HCT116 (cell line): Measurements from ENCODE around the gene NKX1-1. TPM values are rescaled to one million over a fixed set of nuclear protein-coding genes. Genes with fewer than 3 reads are reported as not detected.
"Not testable (repeated sequence)": the region's sequence is repeated elsewhere in the genome, so short reads cannot be mapped to it uniquely, and the experiment has no call there.

ENCODE experiments used
- ATAC-seq: fragments of 200-7000 bp; cut with Tn5 transposase; 2 replicates; pipeline ENCODE4 v1.9.1; 2020; ENCODE audit warnings: mild to moderate bottlenecking, moderate library complexity
- BruUV-seq: library from RNA; stranded (reverse); fragments of 400-500 nt; replicated peaks from 2 replicates; lab custom pipeline; 2021; lab: Mats Ljungman, UMichigan
- CTCF ChIA-PET: fragments of 300-600 bp; sonication (Branson Sonifier 250); formaldehyde crosslinking; loops from one replicate; lab custom pipeline; 2021; ENCODE audit warnings: antibody characterized with exemption; lab: Charles Lee
- POLR2A ChIA-PET: fragments of 300-600, 350-600 bp; sonication (Branson Sonifier 250); formaldehyde crosslinking; loops from one replicate; lab custom pipeline; 2021; ENCODE audit warnings: antibody characterized with exemption; lab: Charles Lee
- RAD21 ChIA-PET, 2 experiments: fragments of 300-600 bp; sonication (Branson Sonifier 250); formaldehyde crosslinking; loops; one replicate each; lab custom pipeline; 2023; ENCODE audit warnings: low total read pairs in 2 of 2; ENCODE audit not compliant: uncharacterized antibody in 2 of 2, unreplicated experiment in 2 of 2, low non-redundant PET in 1 of 2; lab: Charles Lee
- DNase-seq: peaks from one replicate; pipeline ENCODE4 v3.0.0-alpha.2; 2010; ENCODE audit warnings: low read depth, low spot score
- H2AFZ ChIP-seq: fragments of 200-600 bp; shearing (Covaris generic), sonication (generic); 2 replicates; pipeline ENCODE4 v1.6.1; 2017; ENCODE audit warnings: low read depth, mixed run types, mixed read lengths, antibody characterized with exemption, low read length; ENCODE audit not compliant: poor library complexity, severe bottlenecking
- H3K27ac ChIP-seq: 2 replicates; pipeline ENCODE4 v1.5.1; 2012; ENCODE audit warnings: low read depth, low read length
- H3K27me3 ChIP-seq: fragments of 200-600 bp; sonication (generic); 2 replicates; pipeline ENCODE4 v1.6.1; 2016; ENCODE audit warnings: mixed run types, low read length, mixed read lengths; ENCODE audit not compliant: insufficient read depth
- H3K36me3 ChIP-seq, 2 experiments: fragments of 200-500 bp in 1 of 2; fragments of 200-600 bp in 1 of 2; sonication (Bioruptor generic) in 1 of 2; sonication (generic) in 1 of 2; 2 replicates each; pipeline versions ENCODE4 v1.5.1 to v1.6.1; 2014 to 2016; ENCODE audit warnings: low read length in 2 of 2, inconsistent platforms in 1 of 2, mixed read lengths in 1 of 2, mixed run types in 1 of 2; ENCODE audit not compliant: insufficient read depth in 2 of 2, control insufficient read depth in 1 of 2
- H3K4me1 ChIP-seq, 2 experiments: fragments of 200-600 bp in 1 of 2; sonication (generic) in 1 of 2; 2 replicates each; pipeline versions ENCODE4 v1.5.1 to v1.6.1; 2012 to 2017; ENCODE audit warnings: low read length in 2 of 2, inconsistent platforms in 1 of 2, mild to moderate bottlenecking in 1 of 2, mixed read lengths in 1 of 2, mixed run types in 1 of 2, moderate library complexity in 1 of 2; ENCODE audit not compliant: insufficient read depth in 2 of 2, control insufficient read depth in 1 of 2
- H3K4me2 ChIP-seq: fragments of 200-600 bp; sonication (generic); 2 replicates; pipeline ENCODE4 v1.6.1; 2017; ENCODE audit warnings: mixed run types, low read length, mixed read lengths
- H3K4me3 ChIP-seq, 2 experiments: fragments of 200-600 bp in 1 of 2; sonication (generic) in 1 of 2; replicated peaks in 1 of 2; 2 replicates each; pipeline ENCODE4 v1.5.1; 2011 to 2016; ENCODE audit warnings: low read length in 2 of 2, control low read depth in 1 of 2, low read depth in 1 of 2, mild to moderate bottlenecking in 1 of 2, mixed read lengths in 1 of 2, mixed run types in 1 of 2
- H3K79me2 ChIP-seq: fragments of 200-600 bp; sonication (generic); 2 replicates; pipeline ENCODE4 v1.6.1; 2017; ENCODE audit warnings: mild to moderate bottlenecking, mixed run types, low read length, moderate library complexity, mixed read lengths; ENCODE audit not compliant: insufficient read depth
- H3K9ac ChIP-seq: fragments of 200-600 bp; sonication (generic); 2 replicates; pipeline ENCODE4 v1.6.1; 2016; ENCODE audit warnings: low read length, mixed read lengths
- H3K9me2 ChIP-seq: fragments of 200-600 bp; sonication (generic), shearing (Covaris generic); 2 replicates; pipeline ENCODE4 v1.6.1; 2017; ENCODE audit warnings: mixed run types, mild to moderate bottlenecking, moderate library complexity; ENCODE audit not compliant: insufficient read depth
- H3K9me3 ChIP-seq, 2 experiments: fragments of 200-500 bp in 1 of 2; fragments of 200-600 bp in 1 of 2; sonication (Bioruptor generic) in 1 of 2; sonication (generic) in 1 of 2; 2 replicates each; pipeline ENCODE4 v1.6.1; 2014 to 2017; ENCODE audit warnings: low read length in 2 of 2, mixed read lengths in 2 of 2, inconsistent platforms in 1 of 2, low read depth in 1 of 2, mild to moderate bottlenecking in 1 of 2, mixed run types in 1 of 2, moderate library complexity in 1 of 2; ENCODE audit not compliant: control insufficient read depth in 1 of 2, insufficient read depth in 1 of 2
- H4K20me1 ChIP-seq: fragments of 200-600 bp; sonication (generic), shearing (Covaris generic); 2 replicates; pipeline ENCODE4 v1.6.1; 2017; ENCODE audit warnings: mixed run types, mild to moderate bottlenecking, moderate library complexity; ENCODE audit not compliant: insufficient read depth
- EGR1 ChIP-seq: IDR thresholded peaks from 2 replicates; pipeline ENCODE4 v1.6.1; 2012; ENCODE audit warnings: low read depth
- ELF1 ChIP-seq: IDR thresholded peaks from 2 replicates; pipeline ENCODE4 v1.6.1; 2012; ENCODE audit warnings: low read depth, borderline replicate concordance
- EZH2 ChIP-seq: fragments of 200-600 bp; sonication (generic); IDR thresholded peaks from 2 replicates; pipeline ENCODE4 v1.6.1; 2017; ENCODE audit warnings: antibody characterized with exemption, mixed run types
- FOSL1 ChIP-seq: IDR thresholded peaks from 2 replicates; pipeline ENCODE4 v1.6.1; 2012; ENCODE audit warnings: low read depth
- RAD21 ChIP-seq: IDR thresholded peaks from 2 replicates; pipeline ENCODE4 v1.6.1; 2012; ENCODE audit warnings: low read depth, mild to moderate bottlenecking
- SIN3A ChIP-seq: IDR thresholded peaks from 2 replicates; pipeline ENCODE4 v1.6.1; 2012; ENCODE audit warnings: low read depth
- YY1 ChIP-seq: IDR thresholded peaks from 2 replicates; pipeline ENCODE4 v1.6.1; 2011; ENCODE audit warnings: low read length, low read depth, moderate library complexity, mild to moderate bottlenecking; ENCODE audit not compliant: insufficient replicate concordance; ENCODE audit errors: extremely low read depth
- ZFX ChIP-seq: fragments of 450-650 bp; IDR thresholded peaks from 2 replicates; pipeline ENCODE4 v1.6.1; 2017
- intact Hi-C: fragments of 100-400 bp; cut with micrococcal nuclease; formaldehyde crosslinking; loops from 2 replicates; pipeline ENCODE4 v1.10.0; 2022
- total RNA-seq: library from RNA; stranded (reverse); gene quantifications from one replicate; pipeline ENCODE4 v1.2.1, GENCODE V29; 2021; ENCODE audit not compliant: unreplicated experiment
- TF ChIP-seq, protein P1 (sequence below): IDR thresholded peaks from 2 replicates; pipeline ENCODE4 v1.6.1; 2012; ENCODE audit warnings: low read depth
- TF ChIP-seq, protein P2 (sequence below): IDR thresholded peaks from 2 replicates; pipeline ENCODE4 v1.6.1; 2012

The NKX1-1 gene
- total RNA-seq, 1 experiment from 2014 or later = not detected

DNA sequence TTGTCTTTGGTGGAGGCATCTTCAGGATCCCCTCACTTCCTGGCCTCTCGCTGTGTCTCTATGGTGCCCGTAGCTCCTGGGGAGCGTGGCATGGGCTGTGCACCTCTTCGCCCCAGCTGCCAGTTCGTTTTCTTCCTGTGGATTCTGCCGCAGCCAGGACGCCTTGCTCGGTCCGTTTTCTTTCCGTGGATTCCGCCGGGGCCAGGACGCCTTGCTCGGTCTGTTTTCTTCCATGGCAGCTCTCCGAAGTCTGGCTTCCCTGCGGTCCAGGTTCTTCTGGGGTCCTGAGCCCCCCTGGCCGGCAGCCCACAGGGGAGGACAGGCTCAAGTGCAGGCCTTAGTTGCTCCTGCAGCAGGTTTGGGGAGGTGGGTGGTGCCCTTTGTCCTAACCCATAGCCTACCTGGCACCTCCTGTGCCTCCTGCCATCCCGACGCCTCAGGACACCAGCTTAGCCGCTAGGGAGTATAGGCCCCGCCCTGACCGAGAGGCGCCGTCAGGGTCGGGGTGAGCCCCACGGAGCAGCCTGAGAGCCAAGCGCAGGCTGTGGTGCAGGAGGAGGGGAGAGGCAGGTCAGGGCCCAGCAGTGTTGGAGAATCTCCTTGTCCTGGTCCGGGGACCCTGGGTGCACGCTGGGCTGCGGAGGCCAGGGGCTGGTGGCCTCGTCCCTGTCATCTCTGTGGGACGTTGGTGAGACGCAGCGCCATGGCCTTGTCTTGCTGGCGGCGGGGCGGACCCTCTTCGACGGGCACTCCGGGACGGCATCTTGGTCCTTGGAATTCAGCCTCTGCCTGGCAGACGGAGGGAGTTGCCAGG lies 32.1 kb downstream of the NKX1-1 start:
- H3K4me1 ChIP-seq = no peaks in the 10 kb centered on the region
- DNase-seq (no peak), ATAC-seq (no peak)
- CTCF ChIA-PET = no interaction called here
- no peak overlapping the region for H3K27ac ChIP-seq
- BruUV-seq = no TSS peak
- H2AFZ ChIP-seq = no peak overlapping the region
- POLR2A ChIA-PET = no interaction called here
- no peaks in the 10 kb centered on the region for H3K9me3 ChIP-seq
- TF ChIP-seq FOSL1 = no peak
- TF ChIP-seq, protein P1, sequence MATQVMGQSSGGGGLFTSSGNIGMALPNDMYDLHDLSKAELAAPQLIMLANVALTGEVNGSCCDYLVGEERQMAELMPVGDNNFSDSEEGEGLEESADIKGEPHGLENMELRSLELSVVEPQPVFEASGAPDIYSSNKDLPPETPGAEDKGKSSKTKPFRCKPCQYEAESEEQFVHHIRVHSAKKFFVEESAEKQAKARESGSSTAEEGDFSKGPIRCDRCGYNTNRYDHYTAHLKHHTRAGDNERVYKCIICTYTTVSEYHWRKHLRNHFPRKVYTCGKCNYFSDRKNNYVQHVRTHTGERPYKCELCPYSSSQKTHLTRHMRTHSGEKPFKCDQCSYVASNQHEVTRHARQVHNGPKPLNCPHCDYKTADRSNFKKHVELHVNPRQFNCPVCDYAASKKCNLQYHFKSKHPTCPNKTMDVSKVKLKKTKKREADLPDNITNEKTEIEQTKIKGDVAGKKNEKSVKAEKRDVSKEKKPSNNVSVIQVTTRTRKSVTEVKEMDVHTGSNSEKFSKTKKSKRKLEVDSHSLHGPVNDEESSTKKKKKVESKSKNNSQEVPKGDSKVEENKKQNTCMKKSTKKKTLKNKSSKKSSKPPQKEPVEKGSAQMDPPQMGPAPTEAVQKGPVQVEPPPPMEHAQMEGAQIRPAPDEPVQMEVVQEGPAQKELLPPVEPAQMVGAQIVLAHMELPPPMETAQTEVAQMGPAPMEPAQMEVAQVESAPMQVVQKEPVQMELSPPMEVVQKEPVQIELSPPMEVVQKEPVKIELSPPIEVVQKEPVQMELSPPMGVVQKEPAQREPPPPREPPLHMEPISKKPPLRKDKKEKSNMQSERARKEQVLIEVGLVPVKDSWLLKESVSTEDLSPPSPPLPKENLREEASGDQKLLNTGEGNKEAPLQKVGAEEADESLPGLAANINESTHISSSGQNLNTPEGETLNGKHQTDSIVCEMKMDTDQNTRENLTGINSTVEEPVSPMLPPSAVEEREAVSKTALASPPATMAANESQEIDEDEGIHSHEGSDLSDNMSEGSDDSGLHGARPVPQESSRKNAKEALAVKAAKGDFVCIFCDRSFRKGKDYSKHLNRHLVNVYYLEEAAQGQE = no peak
- no peak for TF ChIP-seq RAD21
- TF ChIP-seq ELF1 = no peak
- no peak for TF ChIP-seq ZFX
- TF ChIP-seq, protein P2, sequence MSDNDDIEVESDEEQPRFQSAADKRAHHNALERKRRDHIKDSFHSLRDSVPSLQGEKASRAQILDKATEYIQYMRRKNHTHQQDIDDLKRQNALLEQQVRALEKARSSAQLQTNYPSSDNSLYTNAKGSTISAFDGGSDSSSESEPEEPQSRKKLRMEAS = no peak
- no peak for TF ChIP-seq YY1
- TF ChIP-seq SIN3A = no peak
- no peak for TF ChIP-seq EZH2
- no peak for TF ChIP-seq EGR1
- H3K79me2 ChIP-seq = no peaks in the 10 kb centered on the region
- H3K36me3 ChIP-seq = no peaks in the 10 kb centered on the region; a peak in 1 of 4 replicates
- no peak overlapping the region for H3K9ac ChIP-seq
- H3K9me2 ChIP-seq = no peaks in the 10 kb centered on the region
- no peak overlapping the region for H3K4me3 ChIP-seq
- RAD21 ChIA-PET = no interaction called here
- intact Hi-C loops = no loop called here
- H3K27me3 ChIP-seq = no peaks in the 10 kb centered on the region
- H4K20me1 ChIP-seq = no peaks in the 10 kb centered on the region
- no peak overlapping the region for H3K4me2 ChIP-seq

DNA sequence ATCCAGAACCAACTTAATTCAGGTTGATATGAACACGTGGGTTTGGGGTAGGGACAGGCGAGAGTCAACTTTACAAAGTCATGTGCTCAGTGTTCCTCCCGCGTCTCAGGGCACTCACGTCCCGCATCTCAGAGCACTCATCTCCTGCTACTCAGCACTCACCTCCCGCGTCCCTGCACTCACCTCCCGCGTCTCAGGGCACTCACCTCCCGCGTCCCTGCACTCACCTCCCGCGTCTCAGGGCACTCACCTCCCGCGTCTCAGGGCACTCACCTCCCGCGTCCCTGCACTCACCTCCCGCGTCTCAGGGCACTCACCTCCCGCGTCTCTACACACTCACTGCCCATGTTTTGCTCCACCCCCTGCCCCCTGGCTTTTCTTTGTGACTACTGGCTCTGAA lies 33.7 kb downstream of the NKX1-1 start:
- H3K9me2 ChIP-seq, H4K20me1 ChIP-seq, H3K27ac ChIP-seq, H3K4me2 ChIP-seq, H3K4me1 ChIP-seq, H2AFZ ChIP-seq, H3K36me3 ChIP-seq, intact Hi-C loops, DNase-seq, H3K27me3 ChIP-seq, ATAC-seq, H3K9me3 ChIP-seq, H3K4me3 ChIP-seq, BruUV-seq, H3K9ac ChIP-seq, CTCF ChIA-PET, POLR2A ChIA-PET, RAD21 ChIA-PET, H3K79me2 ChIP-seq: not testable (repeated sequence)
